Effector memory CD4-positive, alpha-beta T cell (primary cell): ENCODE measurements around the gene PKIB.

ENCODE experiments used
- DNase-seq, 3 donors: peaks; one replicate each; pipeline ENCODE4 v3.0.0-alpha.2; 2020
- H3K27ac ChIP-seq: 2 replicates; pipeline ENCODE4 v1.7.0; 2013; ENCODE audit warnings: mild to moderate bottlenecking, low read length, moderate library complexity; ENCODE audit not compliant: insufficient read depth, poor library complexity, severe bottlenecking
- H3K27me3 ChIP-seq: replicated peaks from 2 replicates; pipeline ENCODE4 v1.7.0; 2013; ENCODE audit warnings: mild to moderate bottlenecking, low read length; ENCODE audit not compliant: insufficient read depth, control insufficient read depth, poor library complexity, severe bottlenecking
- H3K36me3 ChIP-seq: 2 replicates; pipeline ENCODE4 v1.7.0; 2013; ENCODE audit warnings: mild to moderate bottlenecking, low read length, moderate library complexity; ENCODE audit not compliant: control insufficient read depth, insufficient read depth
- H3K4me1 ChIP-seq: 2 replicates; pipeline ENCODE4 v1.7.0; 2013; ENCODE audit warnings: low read length, mild to moderate bottlenecking; ENCODE audit not compliant: control insufficient read depth, insufficient read depth, poor library complexity, severe bottlenecking
- H3K4me3 ChIP-seq: 2 replicates; pipeline ENCODE4 v1.7.0; 2013; ENCODE audit warnings: low read length, low read depth, mild to moderate bottlenecking; ENCODE audit not compliant: insufficient read depth, poor library complexity, severe bottlenecking
- H3K9me3 ChIP-seq: 2 replicates; pipeline ENCODE4 v1.7.0; 2013; ENCODE audit warnings: mild to moderate bottlenecking, low read length, moderate library complexity; ENCODE audit not compliant: control insufficient read depth
- total RNA-seq, 3 donors: gene quantifications; one replicate each; lab custom pipeline; 2026; lab: John Stamatoyannopoulos, UW

Gene PKIB, protein sequence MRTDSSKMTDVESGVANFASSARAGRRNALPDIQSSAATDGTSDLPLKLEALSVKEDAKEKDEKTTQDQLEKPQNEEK
- 0 to 0.58 (median 0) reads per million in 3 donors for total RNA-seq

DNA sequence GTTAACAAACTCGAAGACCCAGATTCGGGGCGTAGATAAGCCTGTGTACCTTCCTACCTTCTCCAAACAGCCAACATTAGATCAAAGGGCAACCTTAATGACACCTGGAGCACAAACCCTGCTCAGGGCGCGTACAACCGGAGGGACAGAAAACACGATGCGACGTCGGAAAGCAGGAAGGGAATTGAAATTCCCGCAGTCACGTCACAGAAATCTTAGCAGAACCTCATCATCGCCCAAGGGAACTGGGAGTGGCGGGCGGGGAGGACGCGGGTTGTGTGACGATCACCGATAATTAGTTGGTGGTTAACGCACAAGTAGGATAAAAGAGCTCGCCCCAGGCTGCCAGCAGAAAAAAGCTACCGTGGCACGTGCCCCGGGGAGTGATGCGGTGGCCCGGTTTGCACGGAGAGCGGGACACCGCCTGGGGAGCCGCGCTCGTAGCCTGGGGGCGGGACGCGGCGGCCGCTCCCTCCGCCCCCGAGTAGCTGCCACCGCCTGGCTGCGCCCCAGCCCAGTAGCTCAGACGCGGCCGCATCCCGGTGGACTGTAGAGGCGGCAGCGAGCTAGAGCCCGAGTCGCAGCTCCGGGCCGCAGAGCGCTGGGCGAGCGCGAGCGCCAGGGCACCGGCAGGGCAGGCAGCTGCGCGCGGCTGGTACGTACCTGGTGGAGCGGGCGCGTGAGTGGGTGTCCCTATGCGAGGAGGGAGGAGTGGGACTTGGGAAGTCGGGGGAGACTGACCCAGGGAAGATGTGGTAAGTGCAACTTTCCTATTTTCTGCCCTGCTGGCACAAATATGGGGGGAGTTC is at the start of gene PKIB:
TSS of gene PKIB (plus strand) at position 525 of the 809 bp plus-strand sequence. CDS start 107,390 bp downstream, outside the sequence.
- H3K27me3 ChIP-seq, result peaks cover 11% of the 10 kb centered on the region
- H3K4me3 ChIP-seq, result peak within 1 kb of the TSS; percentile 45
- no peak within 1 kb of the TSS for H3K27ac ChIP-seq
- H3K36me3 ChIP-seq, result no peaks in the 10 kb centered on the region
- peaks cover 14% of the 10 kb centered on the region for H3K4me1 ChIP-seq
- peak in 2 of 3 donors; percentile 2 to 3 for DNase-seq
- no peaks in the 10 kb centered on the region for H3K9me3 ChIP-seq

DNA sequence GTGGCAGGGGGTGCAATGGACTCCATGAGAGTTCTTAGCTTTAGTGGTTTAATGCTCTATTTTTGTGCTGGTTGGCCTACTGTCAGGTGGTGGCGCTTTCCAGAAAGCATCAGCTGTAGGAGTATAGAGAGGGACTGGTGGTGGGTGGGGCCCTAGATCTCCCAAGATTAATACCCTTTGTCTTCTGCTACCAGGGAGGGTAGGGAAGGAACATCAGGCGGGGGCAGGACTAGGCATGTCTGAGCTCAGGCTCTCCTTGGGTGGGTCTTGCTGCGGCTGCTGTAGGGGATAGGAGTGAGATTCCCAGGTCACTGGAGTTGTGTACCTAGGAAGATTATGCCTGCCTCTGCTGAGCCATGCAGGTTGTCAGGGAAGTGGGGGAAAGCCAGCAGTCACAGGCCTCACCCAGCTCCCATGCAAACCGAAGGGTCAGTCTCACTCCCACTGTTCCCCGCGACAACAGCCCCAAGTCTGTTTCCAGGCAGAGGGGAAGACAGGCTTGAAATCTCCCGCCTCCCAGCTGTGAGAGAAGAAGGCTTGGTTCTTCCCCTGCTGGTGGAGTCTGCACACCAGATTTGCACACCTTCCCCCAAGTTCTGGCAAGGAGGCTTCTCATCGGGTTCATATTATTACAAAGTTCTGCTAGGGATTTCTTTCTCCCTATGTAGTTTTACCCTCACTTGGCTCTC is 46.7 kb upstream of the PKIB start:
- no peak for DNase-seq
- no peaks in the 10 kb centered on the region for H3K27me3 ChIP-seq

DNA sequence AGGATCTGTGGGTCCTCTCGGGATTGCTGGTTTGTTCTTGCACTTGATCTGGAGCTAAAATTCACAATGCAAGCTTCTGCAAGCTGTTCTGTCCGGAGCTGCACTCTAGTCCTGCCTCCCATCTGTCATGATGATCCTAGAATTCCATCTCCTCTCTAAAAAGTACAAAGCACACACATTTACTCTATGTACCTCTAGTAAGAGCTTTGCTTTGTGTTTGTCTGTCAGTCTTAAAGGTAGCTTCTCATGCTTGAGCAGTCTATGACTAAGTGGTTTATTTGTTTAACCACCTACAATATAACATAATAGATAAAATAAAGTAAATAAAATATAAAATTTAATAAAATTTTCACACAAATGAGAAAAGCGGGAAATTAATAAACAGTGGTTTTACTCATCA is 46.0 kb upstream of the PKIB start:
- no peak overlapping the region for H3K4me3 ChIP-seq

More for the DNA sequence above, 46.7 kb upstream of the PKIB start:
- no peak overlapping the region for H3K4me3 ChIP-seq
- no peaks in the 10 kb centered on the region for H3K4me1 ChIP-seq
- H3K9me3 ChIP-seq, result no peaks in the 10 kb centered on the region
- H3K36me3 ChIP-seq, result no peaks in the 10 kb centered on the region
- no peak overlapping the region for H3K27ac ChIP-seq

DNA sequence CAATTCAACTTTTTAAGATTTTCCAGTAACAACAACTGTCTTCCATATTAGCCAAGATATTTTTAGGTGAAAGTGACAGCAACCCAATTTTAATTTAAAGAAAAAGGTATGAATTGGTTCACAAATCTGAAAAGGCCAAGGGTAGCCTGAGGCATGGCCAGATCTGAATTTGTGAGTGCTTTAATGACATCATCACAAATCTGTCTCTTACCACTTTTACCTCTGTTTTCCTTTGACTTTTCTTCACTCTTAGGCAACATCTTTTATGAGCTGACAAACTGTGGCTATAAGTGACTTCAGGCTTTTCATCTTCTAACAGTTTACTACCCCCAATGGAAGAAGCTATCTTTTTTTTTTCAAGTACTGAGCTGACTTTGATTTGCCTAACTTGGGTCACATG is 44.5 kb upstream of the PKIB start:
- no peak for DNase-seq
- no peaks in the 10 kb centered on the region for H3K36me3 ChIP-seq
- no peaks in the 10 kb centered on the region for H3K4me1 ChIP-seq
- H3K4me3 ChIP-seq, result no peak overlapping the region
- no peaks in the 10 kb centered on the region for H3K27me3 ChIP-seq
- H3K27ac ChIP-seq, result no peak overlapping the region
- H3K9me3 ChIP-seq, result no peaks in the 10 kb centered on the region

More for the DNA sequence above, 46.0 kb upstream of the PKIB start:
- no peak overlapping the region for H3K27ac ChIP-seq
- no peaks in the 10 kb centered on the region for H3K27me3 ChIP-seq
- H3K4me1 ChIP-seq, result no peaks in the 10 kb centered on the region
- H3K9me3 ChIP-seq, result no peaks in the 10 kb centered on the region
- no peak for DNase-seq
- no peaks in the 10 kb centered on the region for H3K36me3 ChIP-seq

DNA sequence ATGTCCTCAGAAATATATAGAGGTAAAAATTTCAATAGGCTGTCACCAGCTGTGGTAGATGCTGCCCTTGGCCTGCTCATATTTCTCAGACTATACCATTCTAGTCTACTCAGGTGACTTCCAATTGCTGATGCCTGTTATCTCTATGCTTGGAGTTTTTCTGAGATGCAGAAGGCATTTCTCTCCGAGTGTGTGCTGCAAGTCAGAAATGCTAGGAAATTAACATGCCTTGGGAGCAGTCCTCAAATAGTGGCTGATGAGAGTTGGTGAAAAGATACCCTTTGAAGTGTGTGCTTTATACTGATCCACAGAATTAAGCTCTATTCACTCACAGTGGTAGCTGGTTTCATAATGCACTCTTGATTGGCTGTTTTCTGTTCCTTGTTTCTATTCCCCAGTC is 43.2 kb upstream of the PKIB start:
- no peak overlapping the region for H3K4me3 ChIP-seq
- no peaks in the 10 kb centered on the region for H3K36me3 ChIP-seq
- H3K27me3 ChIP-seq, result no peaks in the 10 kb centered on the region
- DNase-seq, result no peak
- H3K9me3 ChIP-seq, result no peaks in the 10 kb centered on the region
- H3K4me1 ChIP-seq, result no peaks in the 10 kb centered on the region
- no peak overlapping the region for H3K27ac ChIP-seq

DNA sequence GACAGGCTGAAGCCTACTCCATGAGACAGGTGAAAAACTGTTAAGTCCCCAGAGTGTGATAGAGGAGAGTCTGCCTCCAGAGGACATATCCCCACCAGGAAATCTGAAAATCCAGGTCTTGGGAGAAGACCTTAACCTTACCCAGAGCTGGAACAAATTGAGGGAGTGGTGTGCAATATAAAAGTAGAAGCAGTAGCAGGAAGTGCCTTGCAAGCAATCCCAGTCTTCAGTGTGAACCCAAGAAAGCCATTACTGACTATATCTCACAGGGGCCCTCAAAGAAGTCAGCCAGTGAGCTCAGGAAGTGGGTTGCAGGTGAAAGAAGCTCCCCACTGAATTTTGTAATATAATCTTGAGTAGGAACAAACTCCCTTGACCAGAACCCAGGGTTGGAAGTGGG is 41.9 kb upstream of the PKIB start:
- Histone ChIP-seq H3K36me3 (no peaks in the 10 kb centered on the region), H3K4me3 (no peak overlapping the region), H3K4me1 (no peaks in the 10 kb centered on the region), H3K27ac (no peak overlapping the region), H3K9me3 (no peaks in the 10 kb centered on the region), H3K27me3 (no peaks in the 10 kb centered on the region)
- DNase-seq, result no peak

DNA sequence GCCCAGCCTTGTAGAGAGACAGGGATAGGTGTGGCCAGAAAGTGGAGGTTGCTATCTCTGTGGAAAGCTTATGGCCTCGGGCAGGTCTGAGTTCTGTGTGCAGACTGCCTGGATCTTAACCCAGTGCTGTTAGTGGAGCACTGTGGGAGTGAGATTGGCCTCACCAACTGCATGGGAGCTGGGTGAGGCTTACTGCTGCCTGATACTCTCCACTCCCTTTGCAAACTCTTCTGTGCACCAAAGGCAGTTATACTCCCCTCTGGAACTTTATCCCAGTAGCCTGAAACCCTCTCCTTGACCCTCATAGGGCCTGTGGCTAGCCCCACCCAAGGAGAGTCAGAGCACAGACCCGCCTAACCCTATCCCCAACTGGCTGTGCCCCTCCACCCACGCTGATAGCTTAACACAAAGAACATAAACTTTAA is 41.4 kb upstream of the PKIB start:
- Histone ChIP-seq H3K27ac (no peak overlapping the region), H3K27me3 (no peaks in the 10 kb centered on the region), H3K36me3 (no peaks in the 10 kb centered on the region), H3K4me3 (no peak overlapping the region), H3K9me3 (no peaks in the 10 kb centered on the region), H3K4me1 (no peaks in the 10 kb centered on the region)
- DNase-seq, result no peak

DNA sequence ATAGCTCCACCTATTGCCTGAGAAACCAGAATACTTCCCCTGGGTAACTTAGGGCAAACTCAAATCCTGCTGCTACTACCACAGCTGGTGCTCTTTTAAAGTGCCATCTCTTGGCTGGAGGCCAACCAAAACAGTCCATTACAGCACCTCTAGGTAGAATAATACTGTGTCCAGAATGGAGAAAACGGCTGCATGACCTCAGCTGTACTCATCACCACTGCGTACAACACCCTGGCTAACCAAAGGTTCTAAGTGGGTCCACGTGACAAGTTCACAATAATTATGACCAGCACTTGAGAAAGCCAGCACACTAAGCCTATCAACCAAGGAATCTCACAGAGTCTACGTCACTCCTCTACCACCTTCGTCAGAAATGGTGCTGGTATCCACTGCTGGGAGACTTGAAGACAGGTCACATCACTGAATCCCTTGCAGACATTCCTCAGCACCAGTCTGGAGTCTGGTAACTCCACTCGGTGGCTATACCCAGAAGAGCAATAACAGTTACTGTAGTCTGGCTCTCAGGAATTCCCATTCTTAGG is 40.9 kb upstream of the PKIB start:
- H3K4me3 ChIP-seq, result no peak overlapping the region
- DNase-seq, result no peak
- H3K27ac ChIP-seq, result no peak overlapping the region
- H3K9me3 ChIP-seq, result no peaks in the 10 kb centered on the region
- H3K36me3 ChIP-seq, result no peaks in the 10 kb centered on the region
- H3K27me3 ChIP-seq, result no peaks in the 10 kb centered on the region
- H3K4me1 ChIP-seq, result no peaks in the 10 kb centered on the region

DNA sequence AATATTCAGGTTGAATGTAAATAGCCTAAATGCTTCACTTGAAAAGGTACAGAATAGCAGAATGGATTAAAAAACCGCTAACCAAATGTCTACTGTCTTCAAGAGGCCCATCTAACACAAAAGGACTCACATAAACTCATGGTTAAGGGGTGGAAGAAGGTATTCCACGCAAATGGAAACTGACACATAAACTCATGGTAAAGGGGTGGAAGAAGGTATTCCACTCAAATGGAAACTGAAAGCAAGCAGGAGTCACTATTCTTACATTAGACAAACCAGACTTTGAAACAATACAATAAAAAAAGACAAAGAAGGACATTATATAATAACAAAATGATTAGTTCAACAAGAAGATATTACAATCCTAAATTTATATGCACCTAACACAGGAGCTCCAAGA is 38.3 kb upstream of the PKIB start:
- H3K27me3 ChIP-seq, result no peaks in the 10 kb centered on the region
- H3K9me3 ChIP-seq, result no peaks in the 10 kb centered on the region
- DNase-seq, result no peak
- H3K27ac ChIP-seq, result no peak overlapping the region
- no peaks in the 10 kb centered on the region for H3K4me1 ChIP-seq
- H3K4me3 ChIP-seq, result no peak overlapping the region
- no peaks in the 10 kb centered on the region for H3K36me3 ChIP-seq

DNA sequence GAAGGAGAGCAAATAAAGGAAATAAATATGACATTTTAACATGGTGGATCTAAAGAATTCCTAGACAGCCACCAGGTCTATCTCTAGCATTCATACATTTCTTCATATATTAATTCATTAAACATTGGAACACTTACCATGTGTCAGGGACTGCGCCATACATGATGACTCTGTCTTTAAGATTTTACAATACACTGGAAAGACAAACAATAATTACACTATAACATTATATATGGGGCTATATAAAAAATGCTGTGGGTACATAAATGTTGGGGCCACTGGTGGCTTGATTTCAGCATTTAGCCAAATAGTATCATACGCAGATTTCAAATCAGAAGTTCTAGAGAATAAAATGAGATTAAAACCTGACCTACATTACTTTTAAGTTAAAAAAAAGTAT is 33.3 kb upstream of the PKIB start:
- Histone ChIP-seq H3K27me3 (no peaks in the 10 kb centered on the region), H3K36me3 (no peaks in the 10 kb centered on the region), H3K4me1 (no peaks in the 10 kb centered on the region), H3K27ac (no peak overlapping the region), H3K9me3 (no peaks in the 10 kb centered on the region), H3K4me3 (no peak overlapping the region)
- no peak for DNase-seq
